Measurements from ENCODE around the gene RALGAPA1.

GRCh38 chr14:35632676-35633075 is 176.4 kb downstream of the RALGAPA1 start:
- TF ChIP-seq CTCF (optimal IDR thresholded peaks at IDR 0.05 in 1 of 3, IDR thresholded peaks at IDR 0.05 in 1 of 3, conservative IDR thresholded peaks at IDR 0.05 in 1 of 3; ENCODE audit: extremely low read depth in 1 of 3, insufficient read depth in 2 of 3, low read length in 3 of 3) = no peak
- no peak for TF ChIP-seq EZH2 (IDR thresholded peaks at IDR 0.05; ENCODE audit: low read length)
